PC-9 (cell line): Measurements from ENCODE around the gene SREK1.

Source experiments
- EZH2 ChIP-seq: fragments of 200-600 bp; sonication (generic); IDR thresholded peaks from 2 replicates; pipeline ENCODE4 v1.8.0; 2017; ENCODE audit warnings: antibody characterized with exemption, low read depth
- TF ChIP-seq, protein P1 (sequence below): fragments of 200-600 bp; sonication (generic); conservative IDR thresholded peaks from 2 replicates; pipeline ENCODE4 v1.6.1; 2017; ENCODE audit warnings: mixed run types, antibody characterized with exemption, mild to moderate bottlenecking, moderate library complexity

DNA sequence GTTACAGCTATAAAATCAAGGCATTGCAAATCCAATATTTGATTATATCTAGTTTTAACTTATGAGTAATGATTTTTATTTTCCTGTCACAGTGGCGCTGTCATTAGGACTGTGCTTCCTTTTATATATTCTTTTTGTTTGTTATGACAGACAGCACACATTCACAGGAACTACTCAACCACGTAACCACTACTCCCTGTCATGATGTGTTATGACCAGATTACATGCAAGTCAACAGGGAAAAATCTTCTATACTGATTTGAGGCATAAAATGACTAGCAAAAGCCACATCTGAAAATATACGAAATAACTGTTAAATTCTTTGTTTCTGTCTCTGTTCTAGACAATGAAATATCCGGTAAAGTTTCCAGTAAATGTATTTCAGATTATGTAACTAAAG, 25.4 kb downstream of the SREK1 start:
- no peak for TF ChIP-seq EZH2
- TF ChIP-seq, protein P1, sequence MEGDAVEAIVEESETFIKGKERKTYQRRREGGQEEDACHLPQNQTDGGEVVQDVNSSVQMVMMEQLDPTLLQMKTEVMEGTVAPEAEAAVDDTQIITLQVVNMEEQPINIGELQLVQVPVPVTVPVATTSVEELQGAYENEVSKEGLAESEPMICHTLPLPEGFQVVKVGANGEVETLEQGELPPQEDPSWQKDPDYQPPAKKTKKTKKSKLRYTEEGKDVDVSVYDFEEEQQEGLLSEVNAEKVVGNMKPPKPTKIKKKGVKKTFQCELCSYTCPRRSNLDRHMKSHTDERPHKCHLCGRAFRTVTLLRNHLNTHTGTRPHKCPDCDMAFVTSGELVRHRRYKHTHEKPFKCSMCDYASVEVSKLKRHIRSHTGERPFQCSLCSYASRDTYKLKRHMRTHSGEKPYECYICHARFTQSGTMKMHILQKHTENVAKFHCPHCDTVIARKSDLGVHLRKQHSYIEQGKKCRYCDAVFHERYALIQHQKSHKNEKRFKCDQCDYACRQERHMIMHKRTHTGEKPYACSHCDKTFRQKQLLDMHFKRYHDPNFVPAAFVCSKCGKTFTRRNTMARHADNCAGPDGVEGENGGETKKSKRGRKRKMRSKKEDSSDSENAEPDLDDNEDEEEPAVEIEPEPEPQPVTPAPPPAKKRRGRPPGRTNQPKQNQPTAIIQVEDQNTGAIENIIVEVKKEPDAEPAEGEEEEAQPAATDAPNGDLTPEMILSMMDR = no peak
